WTC11 (cell line): ENCODE results near the gene LRP1. TPM values are rescaled to one million over a fixed set of nuclear protein-coding genes. Genes with fewer than 3 reads are reported as not detected.

Experiments
- ATAC-seq: fragments of 200-7000 bp; cut with Tn5 transposase; 2 replicates; pipeline ENCODE4 v1.10.0; 2021; ENCODE audit warnings: mild to moderate bottlenecking, moderate library complexity
- CTCF ChIA-PET: fragments of 300-600 bp; sonication (Branson Sonifier 250); formaldehyde crosslinking; loops from one replicate; lab custom pipeline; 2021; ENCODE audit warnings: antibody characterized with exemption; lab: Charles Lee
- POLR2A ChIA-PET: fragments of 350-600 bp; sonication (Branson Sonifier 250); formaldehyde crosslinking; loops from one replicate; lab custom pipeline; 2021; ENCODE audit warnings: antibody characterized with exemption; lab: Charles Lee
- DNase-seq: peaks from one replicate; pipeline ENCODE4 v3.0.0; 2021; ENCODE audit warnings: low spot score
- H3K27ac Mint-ChIP-seq: 2 replicates; pipeline ENCODE4 v1.8.0; 2021; ENCODE audit warnings: mixed read lengths
- H3K27me3 Mint-ChIP-seq: 2 replicates; pipeline ENCODE4 v1.8.0; 2021; ENCODE audit warnings: low read depth, mild to moderate bottlenecking, moderate library complexity, mixed read lengths
- H3K36me3 Mint-ChIP-seq: 2 replicates; pipeline ENCODE4 v1.8.0; 2021; ENCODE audit warnings: mixed read lengths
- H3K4me1 Mint-ChIP-seq: 2 replicates; pipeline ENCODE4 v1.8.0; 2022; ENCODE audit warnings: mixed read lengths
- H3K4me3 Mint-ChIP-seq: 2 replicates; pipeline ENCODE4 v1.8.0; 2021; ENCODE audit warnings: mild to moderate bottlenecking, moderate library complexity, mixed read lengths
- H3K9me3 Mint-ChIP-seq: 2 replicates; pipeline ENCODE4 v1.8.0; 2021; ENCODE audit warnings: mixed read lengths
- AR ChIP-seq: fragments of 250-450 bp; sonication (Bioruptor Pico); IDR thresholded peaks from 2 replicates; pipeline ENCODE4 v1.9.0; 2021; ENCODE audit warnings: mild to moderate bottlenecking
- ATF3 ChIP-seq: sonication (generic); formaldehyde crosslinking; conservative IDR thresholded peaks from 2 replicates; pipeline ENCODE4 v1.8.1; 2022; ENCODE audit warnings: mild to moderate bottlenecking, missing genetic modification reagents
- CREM ChIP-seq: sonication (generic); formaldehyde crosslinking; IDR thresholded peaks from 2 replicates; pipeline ENCODE4 v1.8.1; 2022; ENCODE audit warnings: mild to moderate bottlenecking, missing genetic modification reagents, moderate library complexity
- CTCF ChIP-seq: fragments of 200-600 bp; IDR thresholded peaks from 2 replicates; pipeline ENCODE4 v1.8.0; 2022; ENCODE audit warnings: antibody characterized with exemption
- ELF4 ChIP-seq: sonication (generic); formaldehyde crosslinking; IDR thresholded peaks from 2 replicates; pipeline ENCODE4 v1.8.1; 2022; ENCODE audit warnings: low read depth, mild to moderate bottlenecking, moderate library complexity, missing genetic modification reagents
- FOXP4 ChIP-seq: sonication (generic); formaldehyde crosslinking; IDR thresholded peaks from 2 replicates; pipeline ENCODE4 v1.8.0; 2022; ENCODE audit warnings: mild to moderate bottlenecking, missing genetic modification reagents
- HMGA2 ChIP-seq: fragments of 250-450 bp; sonication (Bioruptor Pico); IDR thresholded peaks from 2 replicates; pipeline ENCODE4 v1.4.0; 2021; ENCODE audit warnings: mild to moderate bottlenecking, moderate library complexity
- JAZF1 ChIP-seq: fragments of 250-450 bp; sonication (Bioruptor Pico); IDR thresholded peaks from 2 replicates; pipeline ENCODE4 v1.9.0; 2021; ENCODE audit warnings: moderate library complexity, mild to moderate bottlenecking, inconsistent platforms
- KAT7 ChIP-seq: sonication (generic); formaldehyde crosslinking; IDR thresholded peaks from 2 replicates; pipeline ENCODE4 v1.8.1; 2023; ENCODE audit warnings: missing genetic modification reagents, mild to moderate bottlenecking, borderline replicate concordance
- NR3C1 ChIP-seq: sonication (generic); formaldehyde crosslinking; conservative IDR thresholded peaks from 2 replicates; pipeline ENCODE4 v1.8.1; 2023; ENCODE audit warnings: low read depth, mild to moderate bottlenecking, missing genetic modification reagents
- PREB ChIP-seq: sonication (generic); formaldehyde crosslinking; IDR thresholded peaks from 2 replicates; pipeline ENCODE4 v1.8.1; 2022; ENCODE audit warnings: mild to moderate bottlenecking, missing genetic modification reagents, moderate library complexity, borderline replicate concordance
- TEAD4 ChIP-seq: sonication (generic); formaldehyde crosslinking; IDR thresholded peaks from 2 replicates; pipeline ENCODE4 v1.8.0; 2022; ENCODE audit warnings: mild to moderate bottlenecking, missing genetic modification reagents
- ZMAT4 ChIP-seq: fragments of 250-450 bp; sonication (Bioruptor Pico); IDR thresholded peaks from 2 replicates; pipeline ENCODE4 v1.9.0; 2021; ENCODE audit warnings: mild to moderate bottlenecking
- ZNF263 ChIP-seq: sonication (generic); formaldehyde crosslinking; IDR thresholded peaks from 2 replicates; pipeline ENCODE4 v1.8.1; 2022; ENCODE audit warnings: low read depth, mild to moderate bottlenecking, moderate library complexity, missing genetic modification reagents
- ZNF416 ChIP-seq: fragments of 250-450 bp; sonication (Bioruptor Pico); IDR thresholded peaks from 2 replicates; pipeline ENCODE4 v1.9.0; 2021; ENCODE audit warnings: mild to moderate bottlenecking, inconsistent platforms
- ZNF425 ChIP-seq: fragments of 250-450 bp; sonication (Bioruptor Pico); conservative IDR thresholded peaks from 2 replicates; pipeline ENCODE4 v1.9.0; 2021; ENCODE audit warnings: mild to moderate bottlenecking
- total RNA-seq: library from RNA; stranded (reverse); gene quantifications from 3 replicates; pipeline ENCODE4 v1.2.3, GENCODE V29; 2021

The LRP1 gene
- total RNA-seq, 1 experiment from 2014 or later = 120 TPM

GRCh38 chr12:57145460-57146059 is 17.3 kb downstream of the LRP1 start (continued):
- TF ChIP-seq CTCF (no peak), KAT7 (CRISPR knock-in tag) (no peak), ELF4 (CRISPR knock-in tag) (no peak), HMGA2 (CRISPR knock-in tag) (no peak), FOXP4 (CRISPR knock-in tag) (no peak), PREB (CRISPR knock-in tag) (no peak), ZNF263 (CRISPR knock-in tag) (no peak)

GRCh38 chr12:57146092-57146491 is 17.8 kb downstream of the LRP1 start:
- no peak for DNase-seq
- peaks cover 4% of the 10 kb centered on the region for H3K4me1 Mint-ChIP-seq
- peaks cover 56% of the 10 kb centered on the region for H3K36me3 Mint-ChIP-seq
- H3K9me3 Mint-ChIP-seq = no peaks in the 10 kb centered on the region
- POLR2A ChIA-PET = no interaction called here
- TF ChIP-seq NR3C1 (CRISPR knock-in tag) (no peak), ZNF425 (CRISPR knock-in tag) (no peak), TEAD4 (no peak), CREM (CRISPR knock-in tag) (no peak), ZNF416 (CRISPR knock-in tag) (no peak), AR (no peak), ATF3 (CRISPR knock-in tag) (no peak), JAZF1 (CRISPR knock-in tag) (no peak), ZMAT4 (CRISPR knock-in tag) (no peak)
- TF ChIP-seq, all 79 proteins: peak for 0
- CTCF ChIA-PET = interaction anchor here (1.1 to 2.4 kb wide), 4 partner anchors 18 to 68 kb away, joined by 3 to 9 read pairs (median 6); partner anchors contain the start of genes LRP1 and STAT6
- no peak overlapping the region for H3K4me3 Mint-ChIP-seq
- H3K27ac Mint-ChIP-seq = no peak overlapping the region
- H3K27me3 Mint-ChIP-seq = no peaks in the 10 kb centered on the region
- ATAC-seq = no peak
